Activated B cell treated with CpG ODN at 0.5 μM for 24 hours (primary cell): ENCODE measurements around the gene SLC66A3. TPM values are rescaled to one million over a fixed set of nuclear protein-coding genes. Genes with fewer than 3 reads are reported as not detected.

Source experiments
- ATAC-seq: fragments of 200-7000 bp; cut with Tn5 transposase; one replicate; pipeline ENCODE4 v1.10.0; 2021; ENCODE audit warnings: low read depth, mild to moderate bottlenecking, moderate library complexity
- CTCF ChIA-PET: fragments of 350-600 bp; sonication (Branson Sonifier 250); formaldehyde crosslinking; loops from one replicate; lab custom pipeline; 2021; ENCODE audit warnings: antibody characterized with exemption; lab: Charles Lee
- POLR2A ChIA-PET: fragments of 350-600 bp; sonication (Branson Sonifier 250); formaldehyde crosslinking; loops from one replicate; lab custom pipeline; 2021; ENCODE audit warnings: antibody characterized with exemption; lab: Charles Lee
- DNase-seq: peaks from one replicate; pipeline ENCODE4 v3.0.0; 2022
- H3K27ac Mint-ChIP-seq: one replicate; pipeline ENCODE4 v1.8.0; 2020; ENCODE audit warnings: mixed read lengths
- H3K27me3 Mint-ChIP-seq: one replicate; pipeline ENCODE4 v1.8.0; 2021; ENCODE audit warnings: mixed read lengths
- H3K36me3 Mint-ChIP-seq: one replicate; pipeline ENCODE4 v1.8.0; 2021; ENCODE audit warnings: low read depth, mixed read lengths
- H3K4me1 Mint-ChIP-seq: one replicate; pipeline ENCODE4 v1.8.0; 2021; ENCODE audit warnings: mixed read lengths
- H3K4me3 Mint-ChIP-seq: one replicate; pipeline ENCODE4 v1.8.0; 2020; ENCODE audit warnings: mild to moderate bottlenecking, mixed read lengths
- H3K9me3 Mint-ChIP-seq: one replicate; pipeline ENCODE4 v1.8.0; 2020; ENCODE audit warnings: mixed read lengths
- intact Hi-C: fragments of 100-400 bp; cut with micrococcal nuclease; formaldehyde crosslinking; loops from one replicate; pipeline ENCODE4 v1.15.1; 2024
- total RNA-seq: library from RNA; stranded (reverse); gene quantifications from 2 replicates; pipeline ENCODE4 v1.2.3, GENCODE V29; 2022
- TF ChIP-seq, protein P1 (sequence below): fragments of 200-600 bp; IDR thresholded peaks from one replicate; pipeline ENCODE4 v1.8.0; 2022; ENCODE audit warnings: antibody characterized with exemption, mild to moderate bottlenecking

SLC66A3 gene
- total RNA-seq, 1 donor from 2014 or later, result 15.2 TPM

DNA sequence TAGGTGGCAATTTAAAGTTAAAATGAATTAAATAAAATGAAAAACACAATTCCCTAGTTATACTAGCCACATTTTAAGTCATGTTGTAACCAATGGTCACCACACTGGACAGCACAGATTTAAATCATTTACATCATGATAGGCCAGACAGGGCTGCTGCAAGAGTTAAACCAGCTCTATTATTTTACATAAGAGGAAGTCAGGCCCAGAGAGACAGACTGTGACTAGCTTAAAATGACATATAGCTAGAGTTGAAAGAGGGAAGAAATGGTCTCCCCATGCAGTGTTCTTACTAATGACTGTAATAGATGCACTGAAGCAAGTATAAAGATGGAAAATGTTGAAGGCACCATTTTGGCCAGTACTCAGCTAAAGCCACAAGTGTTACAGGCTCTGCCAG lies 69.6 kb downstream of the SLC66A3 start:
- TF ChIP-seq, protein P1, sequence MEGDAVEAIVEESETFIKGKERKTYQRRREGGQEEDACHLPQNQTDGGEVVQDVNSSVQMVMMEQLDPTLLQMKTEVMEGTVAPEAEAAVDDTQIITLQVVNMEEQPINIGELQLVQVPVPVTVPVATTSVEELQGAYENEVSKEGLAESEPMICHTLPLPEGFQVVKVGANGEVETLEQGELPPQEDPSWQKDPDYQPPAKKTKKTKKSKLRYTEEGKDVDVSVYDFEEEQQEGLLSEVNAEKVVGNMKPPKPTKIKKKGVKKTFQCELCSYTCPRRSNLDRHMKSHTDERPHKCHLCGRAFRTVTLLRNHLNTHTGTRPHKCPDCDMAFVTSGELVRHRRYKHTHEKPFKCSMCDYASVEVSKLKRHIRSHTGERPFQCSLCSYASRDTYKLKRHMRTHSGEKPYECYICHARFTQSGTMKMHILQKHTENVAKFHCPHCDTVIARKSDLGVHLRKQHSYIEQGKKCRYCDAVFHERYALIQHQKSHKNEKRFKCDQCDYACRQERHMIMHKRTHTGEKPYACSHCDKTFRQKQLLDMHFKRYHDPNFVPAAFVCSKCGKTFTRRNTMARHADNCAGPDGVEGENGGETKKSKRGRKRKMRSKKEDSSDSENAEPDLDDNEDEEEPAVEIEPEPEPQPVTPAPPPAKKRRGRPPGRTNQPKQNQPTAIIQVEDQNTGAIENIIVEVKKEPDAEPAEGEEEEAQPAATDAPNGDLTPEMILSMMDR, result no peak
- ChIA-PET CTCF (interaction anchor here (1.0 kb wide), 1 partner anchor 253 kb away, joined by 3 read pairs; no protein-coding TSS in a partner anchor), POLR2A (interaction anchor here (0.6 kb wide), 1 partner anchor 1180 kb away, joined by 3 read pairs; no protein-coding TSS in a partner anchor)
- H3K9me3 Mint-ChIP-seq, result no peaks in the 10 kb centered on the region
- H3K4me3 Mint-ChIP-seq, result no peak overlapping the region
- no peaks in the 10 kb centered on the region for H3K27me3 Mint-ChIP-seq
- peaks cover 36% of the 10 kb centered on the region for H3K36me3 Mint-ChIP-seq
- DNase-seq, result no peak
- intact Hi-C loops, result loop anchor here (5.0 kb wide), 1 partner anchor 117 kb away; the partner anchor contains the start of gene ROCK2
- no peak overlapping the region for H3K27ac Mint-ChIP-seq
- H3K4me1 Mint-ChIP-seq, result peaks cover 7% of the 10 kb centered on the region
- peak; percentile 68 for ATAC-seq

DNA sequence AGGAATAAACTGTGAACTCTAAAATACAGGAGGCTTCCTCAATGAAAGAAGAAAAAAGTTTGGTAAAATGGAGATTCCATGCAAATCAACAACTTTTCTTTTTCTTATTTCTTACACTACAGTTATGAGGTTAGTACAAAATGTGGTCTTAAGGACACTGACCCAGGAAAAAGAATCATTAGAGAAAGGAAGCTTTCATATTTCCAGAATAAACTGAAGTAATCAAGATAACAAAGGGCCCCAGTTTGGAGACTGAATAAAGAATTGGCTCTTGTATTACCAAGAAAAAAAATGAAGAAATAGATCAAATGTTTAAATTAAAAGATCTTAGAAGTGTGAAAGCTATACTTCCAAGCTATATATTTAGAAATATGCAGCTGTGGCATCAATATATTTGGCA lies 72.3 kb downstream of the SLC66A3 start:
- Mint-ChIP-seq H3K27ac (no peak overlapping the region), H3K9me3 (no peaks in the 10 kb centered on the region), H3K4me1 (peaks cover 7% of the 10 kb centered on the region), H3K4me3 (no peak overlapping the region), H3K27me3 (no peaks in the 10 kb centered on the region), H3K36me3 (peaks cover 30% of the 10 kb centered on the region)
- intact Hi-C loops, result loop anchor here (5.0 kb wide), 1 partner anchor 115 kb away; the partner anchor contains the start of gene ROCK2
- CTCF ChIA-PET, result interaction anchor here (1.2 kb wide), 1 partner anchor 184 kb away, joined by 3 read pairs; no protein-coding TSS in a partner anchor
- DNase-seq (no peak), ATAC-seq (no peak)
- TF ChIP-seq, protein P1, result no peak
- POLR2A ChIA-PET, result no interaction called here

Other genes with a start within 250 kb of the SLC66A3 start
- gene KCNF1, start 243.5 kb upstream of the SLC66A3 start, total RNA-seq, result not detected in 2 replicates
- 18.5 and 18.8 TPM in 2 replicates for gene ROCK2, start 189.2 kb downstream of the SLC66A3 start, total RNA-seq